Vagina (tissue), 2 donors: Measurements from ENCODE around the gene DCAF12L1. TPM values are rescaled to one million over a fixed set of nuclear protein-coding genes. Genes with fewer than 3 reads are reported as not detected.

ENCODE experiments used
- DNase-seq, 2 donors: peaks; one replicate each; pipeline ENCODE4 v3.0.0-alpha.2; 2017; ENCODE audit errors: extremely low spot score in 2 of 2
- H3K27ac ChIP-seq: fragments of 200-600 bp; sonication (generic); one replicate; pipeline ENCODE4 v1.5.1; 2019
- H3K27me3 ChIP-seq: fragments of 200-600 bp; sonication (generic); one replicate; pipeline ENCODE4 v1.5.1; 2019
- H3K36me3 ChIP-seq, 2 donors: fragments of 200-600 bp; sonication (generic); one replicate each; pipeline ENCODE4 v1.5.1; 2017 to 2019
- H3K4me1 ChIP-seq: fragments of 200-600 bp; sonication (generic); one replicate; pipeline ENCODE4 v1.5.1; 2019
- H3K4me3 ChIP-seq, 2 donors: fragments of 200-600 bp; sonication (generic); 1 replicate in 1 of 2; 2 replicates in 1 of 2; pipeline ENCODE4 v1.5.1; 2016 to 2019
- H3K9me3 ChIP-seq: fragments of 200-600 bp; sonication (generic); one replicate; pipeline ENCODE4 v1.5.1; 2019
- CTCF ChIP-seq, 3 experiments: fragments of 450-650 bp in 2 of 3; fragments of 200-600 bp in 1 of 3; sonication (generic) in 1 of 3; IDR thresholded peaks; one replicate each; pipeline ENCODE4 v1.5.1; 2017 to 2019; ENCODE audit warnings: antibody characterized with exemption in 3 of 3, mild to moderate bottlenecking in 2 of 3, moderate library complexity in 2 of 3
- POLR2A ChIP-seq, 2 donors: fragments of 450-650 bp; IDR thresholded peaks; one replicate each; pipeline ENCODE4 v1.6.1; 2017; ENCODE audit warnings: antibody characterized with exemption in 2 of 2, mild to moderate bottlenecking in 2 of 2, moderate library complexity in 2 of 2
- POLR2AphosphoS5 ChIP-seq, 2 donors: sonication (generic); formaldehyde crosslinking; IDR thresholded peaks; one replicate each; pipeline ENCODE4 v1.9.0; 2017; ENCODE audit warnings: antibody characterized with exemption in 2 of 2, mild to moderate bottlenecking in 2 of 2, low read depth in 1 of 2; ENCODE audit not compliant: insufficient read depth in 1 of 2
- intact Hi-C: fragments of 100-400 bp; cut with DNase I; formaldehyde crosslinking; loops from one replicate; pipeline ENCODE4 v1.15.1; 2023
- total RNA-seq: library from RNA; depleted of rRNA; stranded (reverse); fragments of >200 nt; gene quantifications from one replicate; pipeline ENCODE4 v1.2.3, GENCODE V29; 2016

The DCAF12L1 gene
- total RNA-seq = not detected

- no peaks in the 10 kb centered on the region for H3K4me1 ChIP-seq
- H3K9me3 ChIP-seq = no peaks in the 10 kb centered on the region
- DNase-seq = no peak
- no peak for TF ChIP-seq POLR2A (IDR thresholded peaks at IDR 0.05)
- TF ChIP-seq POLR2AphosphoS5 (IDR thresholded peaks at IDR 0.05; ENCODE audit: insufficient read depth in 1 of 2, low read depth in 1 of 2) = no peak
- TF ChIP-seq CTCF (IDR thresholded peaks at IDR 0.05) = no peak
- no peaks in the 10 kb centered on the region for H3K27me3 ChIP-seq
- intact Hi-C loops = no loop called here
- no peak within 1 kb of the TSS for H3K4me3 ChIP-seq
- no peak within 1 kb of the TSS for H3K27ac ChIP-seq
- H3K36me3 ChIP-seq = no peaks in the 10 kb centered on the region
These were observed at the start of gene DCAF12L1 for GRCh38 chrX:126552313-126553022. Gene DCAF12L1 (minus strand): TSS chrX:126552814. CDS start chrX:126552608, 206 bp downstream.

DNA sequence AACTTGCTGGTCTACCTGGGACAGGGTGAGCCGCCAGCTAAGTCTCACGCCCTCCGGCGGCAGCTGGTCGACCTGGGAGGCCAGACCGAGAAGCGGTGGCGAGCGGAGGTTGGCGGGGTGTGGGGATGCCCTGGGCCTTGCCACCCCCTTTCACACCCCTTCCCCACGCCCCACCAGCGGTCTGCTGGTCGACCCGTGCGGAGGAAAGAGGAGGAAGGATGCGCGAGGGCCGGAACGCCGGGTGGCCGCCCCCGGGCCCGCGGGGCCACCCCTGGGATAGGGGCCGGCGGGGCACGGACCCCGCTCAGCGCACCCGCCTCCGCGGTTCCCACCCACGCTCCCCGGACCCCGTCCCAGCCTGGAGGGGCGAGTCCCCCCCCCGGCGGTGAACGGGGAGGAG, 28.3 kb upstream of the DCAF12L1 start:
- TF ChIP-seq POLR2A (IDR thresholded peaks at IDR 0.05) (no peak), POLR2AphosphoS5 (IDR thresholded peaks at IDR 0.05; ENCODE audit: insufficient read depth in 1 of 2, low read depth in 1 of 2) (no peak), CTCF (IDR thresholded peaks at IDR 0.05) (no peak)
- intact Hi-C loops = no loop called here

DNA sequence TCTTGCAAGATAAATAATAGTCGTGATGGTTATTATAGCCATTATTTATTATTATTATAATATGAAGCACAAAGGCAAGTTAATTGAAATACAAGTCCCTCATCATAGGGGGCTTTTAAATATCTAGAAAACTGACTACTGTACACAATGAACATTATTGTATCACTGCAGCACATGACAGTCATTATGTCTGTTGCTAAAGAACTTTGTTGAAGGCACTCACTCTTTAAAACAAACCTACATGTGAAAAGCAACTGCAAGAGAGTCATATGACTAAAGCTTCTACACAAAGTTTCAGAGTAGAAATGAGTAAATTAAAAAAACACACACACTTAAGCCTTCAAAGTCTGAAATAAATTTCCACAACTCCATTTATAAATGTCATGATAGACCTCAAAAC, 23.3 kb upstream of the DCAF12L1 start:
- Histone ChIP-seq H3K27me3 (no peaks in the 10 kb centered on the region), H3K36me3 (no peaks in the 10 kb centered on the region), H3K27ac (no peak overlapping the region), H3K9me3 (no peaks in the 10 kb centered on the region), H3K4me3 (no peak overlapping the region), H3K4me1 (no peaks in the 10 kb centered on the region)
- DNase-seq = no peak
- intact Hi-C loops = no loop called here
- TF ChIP-seq POLR2AphosphoS5 (IDR thresholded peaks at IDR 0.05; ENCODE audit: insufficient read depth in 1 of 2, low read depth in 1 of 2) (no peak), POLR2A (IDR thresholded peaks at IDR 0.05) (no peak), CTCF (IDR thresholded peaks at IDR 0.05) (no peak)

More for the DNA sequence above, 28.3 kb upstream of the DCAF12L1 start:
- no peaks in the 10 kb centered on the region for H3K36me3 ChIP-seq
- no peak for DNase-seq
- H3K9me3 ChIP-seq = no peaks in the 10 kb centered on the region
- H3K27me3 ChIP-seq = no peaks in the 10 kb centered on the region
- no peak overlapping the region for H3K4me3 ChIP-seq
- no peaks in the 10 kb centered on the region for H3K4me1 ChIP-seq
- H3K27ac ChIP-seq = no peak overlapping the region

GRCh38 chrX:126557151-126557550, 4.5 kb upstream of the DCAF12L1 start:
- H3K4me3 ChIP-seq = no peak overlapping the region
- DNase-seq = no peak
- no peak for TF ChIP-seq POLR2AphosphoS5 (IDR thresholded peaks at IDR 0.05; ENCODE audit: insufficient read depth in 1 of 2, low read depth in 1 of 2)
- no peak for TF ChIP-seq POLR2A (IDR thresholded peaks at IDR 0.05)
- intact Hi-C loops = no loop called here
- H3K27me3 ChIP-seq = no peaks in the 10 kb centered on the region
- no peaks in the 10 kb centered on the region for H3K4me1 ChIP-seq
- no peaks in the 10 kb centered on the region for H3K9me3 ChIP-seq
- H3K36me3 ChIP-seq = no peaks in the 10 kb centered on the region
- H3K27ac ChIP-seq = no peak overlapping the region

DNA sequence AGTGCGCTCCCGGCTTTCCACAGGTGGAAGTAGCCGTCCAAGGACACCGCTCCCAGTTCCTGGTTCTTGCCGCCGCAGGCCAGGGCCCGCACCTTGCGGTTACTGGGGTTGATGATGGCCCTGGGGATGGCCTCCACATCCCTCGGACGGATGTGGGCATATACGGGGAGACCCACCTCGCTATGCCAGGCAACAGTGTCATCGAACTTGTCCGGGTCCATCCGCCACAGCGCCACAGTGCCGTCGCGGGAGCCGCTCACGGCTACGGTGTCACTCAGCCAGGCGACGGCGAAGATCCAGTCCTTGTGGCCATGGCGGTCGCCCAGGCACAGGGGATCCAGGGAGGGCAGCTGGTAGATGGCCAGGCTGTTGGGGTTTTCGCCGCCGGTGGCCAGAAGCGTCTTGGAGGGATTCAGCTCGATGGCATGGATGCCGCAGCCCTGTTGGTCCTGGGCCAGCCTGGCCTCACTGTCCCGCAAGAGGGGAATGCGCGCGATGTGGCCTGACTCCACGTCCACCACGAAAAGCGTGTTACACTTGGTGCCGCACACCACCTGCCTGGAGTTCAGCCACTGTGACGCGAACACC, 795 bp downstream of the DCAF12L1 start:
- H3K36me3 ChIP-seq = no peaks in the 10 kb centered on the region
- intact Hi-C loops = no loop called here

More for the DNA sequence above, 795 bp downstream of the DCAF12L1 start:
- Histone ChIP-seq H3K4me1 (no peaks in the 10 kb centered on the region), H3K27ac (no peak overlapping the region), H3K4me3 (no peak overlapping the region), H3K27me3 (no peaks in the 10 kb centered on the region), H3K9me3 (no peaks in the 10 kb centered on the region)
- DNase-seq = no peak
- TF ChIP-seq POLR2AphosphoS5 (IDR thresholded peaks at IDR 0.05; ENCODE audit: insufficient read depth in 1 of 2, low read depth in 1 of 2) (no peak), POLR2A (IDR thresholded peaks at IDR 0.05) (no peak), CTCF (IDR thresholded peaks at IDR 0.05) (no peak)
